ENCODE measurements around the gene TRIM68. TPM values are rescaled to one million over a fixed set of nuclear protein-coding genes. Genes with fewer than 3 reads are reported as not detected.
A peak's percentile ranks its signal among the peaks of the same experiment; 100 is the strongest.

TRIM68 gene
- total RNA-seq, 2 donors from 2014 or later, result 6.1 TPM

GRCh38 chr11:4626207-4627099, 18.4 kb upstream of the TRIM68 start:
- H3K9me3 ChIP-seq (ENCODE audit: control insufficient read depth, low read length, poor library complexity, severe bottlenecking), result peaks cover 4% of the 10 kb centered on the region
- H3K36me3 Mint-ChIP-seq (ENCODE audit: low read depth), result no peaks in the 10 kb centered on the region
- ATAC-seq (no peak), DNase-seq (peak in 1 of 3 donors; percentile 24)
- H3K4me3 Mint-ChIP-seq, result no peak overlapping the region
- peaks cover 37% of the 10 kb centered on the region for H3K27me3 Mint-ChIP-seq
- H3K4me1 Mint-ChIP-seq, result no peaks in the 10 kb centered on the region
- H3K27ac Mint-ChIP-seq, result no peak overlapping the region

GRCh38 chr11:4619514-4619913, 11.5 kb upstream of the TRIM68 start:
- ATAC-seq (no peak), DNase-seq (no peak)
- Mint-ChIP-seq H3K4me1 (no peaks in the 10 kb centered on the region), H3K4me3 (no peak overlapping the region), H3K27me3 (peaks cover 23% of the 10 kb centered on the region), H3K36me3 (ENCODE audit: low read depth) (no peaks in the 10 kb centered on the region), H3K27ac (no peak overlapping the region)
- H3K9me3 ChIP-seq (ENCODE audit: control insufficient read depth, low read length, poor library complexity, severe bottlenecking), result no peaks in the 10 kb centered on the region

DNA sequence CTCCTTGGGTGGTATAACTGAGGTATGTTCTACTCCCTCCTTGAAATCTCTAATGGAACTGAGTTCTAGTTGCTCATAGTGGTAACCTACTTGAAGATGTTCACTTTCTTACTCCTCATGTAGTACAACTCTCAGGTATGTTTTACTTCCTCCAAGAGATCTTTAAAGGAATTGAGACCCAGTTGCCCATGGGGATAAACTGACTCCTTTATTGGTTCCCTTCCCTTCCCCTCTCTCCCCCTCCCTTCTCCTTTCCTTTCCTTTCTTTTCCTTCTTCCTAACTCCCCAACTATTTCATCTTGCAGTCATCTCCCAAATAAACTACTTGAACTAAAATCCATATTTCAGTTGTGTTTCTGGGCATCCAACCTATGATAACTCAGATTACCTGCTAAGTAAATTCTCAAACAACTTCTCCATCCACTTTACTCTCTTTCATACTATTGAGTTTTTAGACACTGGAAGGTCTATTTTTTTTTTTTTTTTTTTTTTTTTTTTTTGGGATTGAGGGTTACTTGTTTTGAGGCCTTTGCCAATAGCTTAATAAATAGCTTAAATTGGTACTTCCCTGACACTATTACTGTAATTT, 7.9 kb upstream of the TRIM68 start:
- Mint-ChIP-seq H3K4me3 (no peak overlapping the region), H3K36me3 (ENCODE audit: low read depth) (no peaks in the 10 kb centered on the region), H3K4me1 (no peaks in the 10 kb centered on the region), H3K27me3 (peaks cover 17% of the 10 kb centered on the region), H3K27ac (no peak overlapping the region)
- DNase-seq (no peak), ATAC-seq (no peak)
- no peaks in the 10 kb centered on the region for H3K9me3 ChIP-seq (ENCODE audit: control insufficient read depth, low read length, poor library complexity, severe bottlenecking)

DNA sequence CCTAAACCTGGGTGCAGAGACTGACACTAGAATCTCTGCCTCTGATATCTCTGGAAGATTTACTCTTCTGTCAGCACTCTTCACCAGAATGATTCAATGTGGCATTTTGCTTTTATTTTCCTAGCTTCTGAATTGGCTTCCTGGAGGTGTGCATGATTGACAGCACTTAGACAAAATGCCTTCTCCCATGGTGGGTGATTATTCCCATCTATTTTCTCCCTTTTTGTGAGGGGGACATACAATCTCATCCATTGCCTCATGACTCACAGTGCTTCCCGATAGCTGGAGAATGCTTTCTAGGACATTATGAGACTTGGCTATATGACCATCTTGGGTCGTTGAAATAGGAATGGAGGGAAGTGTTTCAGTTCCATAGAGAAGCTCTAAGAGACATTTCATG, 4.0 kb upstream of the TRIM68 start:
- DNase-seq (no peak), ATAC-seq (no peak)
- H3K4me1 Mint-ChIP-seq, result peaks cover 15% of the 10 kb centered on the region
- no peak overlapping the region for H3K27ac Mint-ChIP-seq
- H3K36me3 Mint-ChIP-seq (ENCODE audit: low read depth), result no peaks in the 10 kb centered on the region
- H3K4me3 Mint-ChIP-seq, result no peak overlapping the region
- no peaks in the 10 kb centered on the region for H3K27me3 Mint-ChIP-seq
- H3K9me3 ChIP-seq (ENCODE audit: control insufficient read depth, low read length, poor library complexity, severe bottlenecking), result no peaks in the 10 kb centered on the region

- ATAC-seq (no peak), DNase-seq (no peak)
- H3K27ac Mint-ChIP-seq, result peak overlapping the region; percentile 97
- H3K4me3 Mint-ChIP-seq, result peak overlapping the region; percentile 75
- H3K4me1 Mint-ChIP-seq, result peaks cover 24% of the 10 kb centered on the region
- no peaks in the 10 kb centered on the region for H3K9me3 ChIP-seq (ENCODE audit: control insufficient read depth, low read length, poor library complexity, severe bottlenecking)
- H3K36me3 Mint-ChIP-seq (ENCODE audit: low read depth), result no peaks in the 10 kb centered on the region
- no peaks in the 10 kb centered on the region for H3K27me3 Mint-ChIP-seq
Measured at GRCh38 chr11:4610258-4610935, 2.4 kb upstream of the TRIM68 start.

DNA sequence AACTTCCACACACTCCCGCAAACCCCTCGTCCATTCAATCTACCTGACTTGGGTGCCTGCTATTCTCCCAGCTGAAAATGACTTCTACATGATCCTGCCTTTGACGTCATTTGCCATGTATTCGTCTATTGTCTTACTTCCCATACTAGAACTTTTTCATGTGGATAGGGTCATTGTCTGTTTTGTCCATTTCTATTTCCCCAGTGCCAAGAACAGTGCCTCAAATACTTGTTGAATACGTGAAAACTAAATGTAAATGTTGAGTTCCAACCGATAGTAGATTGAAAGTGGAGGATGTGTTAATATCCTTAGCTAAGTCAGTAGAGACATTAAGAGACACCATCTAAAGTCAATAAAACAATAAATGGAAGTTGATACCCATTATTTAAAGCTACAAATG, 935 bp downstream of the TRIM68 start:
- Mint-ChIP-seq H3K27ac (peak overlapping the region; percentile 97), H3K4me1 (peaks cover 26% of the 10 kb centered on the region), H3K27me3 (no peaks in the 10 kb centered on the region)

GRCh38 chr11:4606231-4607015, 1.6 kb downstream of the TRIM68 start:
- Mint-ChIP-seq H3K4me3 (no peak overlapping the region), H3K4me1 (peaks cover 27% of the 10 kb centered on the region), H3K27me3 (no peaks in the 10 kb centered on the region), H3K27ac (no peak overlapping the region), H3K36me3 (ENCODE audit: low read depth) (peaks cover 7% of the 10 kb centered on the region)
- no peaks in the 10 kb centered on the region for H3K9me3 ChIP-seq (ENCODE audit: control insufficient read depth, low read length, poor library complexity, severe bottlenecking)
- DNase-seq, result no peak
- no peak for ATAC-seq

More for the DNA sequence above, 935 bp downstream of the TRIM68 start:
- H3K36me3 Mint-ChIP-seq (ENCODE audit: low read depth), result peaks cover 5% of the 10 kb centered on the region
- no peaks in the 10 kb centered on the region for H3K9me3 ChIP-seq (ENCODE audit: control insufficient read depth, low read length, poor library complexity, severe bottlenecking)
- peak overlapping the region; percentile 94 for H3K4me3 Mint-ChIP-seq
- DNase-seq (no peak), ATAC-seq (no peak)

GRCh38 chr11:4605057-4605456, 3.0 kb downstream of the TRIM68 start:
- ATAC-seq, result no peak
- H3K9me3 ChIP-seq (ENCODE audit: control insufficient read depth, low read length, poor library complexity, severe bottlenecking), result no peaks in the 10 kb centered on the region
- no peak overlapping the region for H3K4me3 Mint-ChIP-seq
- H3K27ac Mint-ChIP-seq, result no peak overlapping the region
- DNase-seq, result no peak
- peaks cover 22% of the 10 kb centered on the region for H3K4me1 Mint-ChIP-seq
- H3K36me3 Mint-ChIP-seq (ENCODE audit: low read depth), result peaks cover 11% of the 10 kb centered on the region
- no peaks in the 10 kb centered on the region for H3K27me3 Mint-ChIP-seq

GRCh38 chr11:4593739-4594138, 14.3 kb downstream of the TRIM68 start, which contains the start of gene OR52I1:
OR52I1 (plus strand) TSS chr11:4594039; CDS start chr11:4594039, 0 bp downstream.
- no peak within 1 kb of the TSS for H3K27ac Mint-ChIP-seq
- peaks cover 2% of the 10 kb centered on the region for H3K27me3 Mint-ChIP-seq
- no peaks in the 10 kb centered on the region for H3K4me1 Mint-ChIP-seq
- H3K4me3 Mint-ChIP-seq, result no peak within 1 kb of the TSS
- DNase-seq, result no peak
- ATAC-seq, result no peak
- H3K9me3 ChIP-seq (ENCODE audit: control insufficient read depth, low read length, poor library complexity, severe bottlenecking), result no peaks in the 10 kb centered on the region
- peaks cover 4% of the 10 kb centered on the region for H3K36me3 Mint-ChIP-seq (ENCODE audit: low read depth)

DNA sequence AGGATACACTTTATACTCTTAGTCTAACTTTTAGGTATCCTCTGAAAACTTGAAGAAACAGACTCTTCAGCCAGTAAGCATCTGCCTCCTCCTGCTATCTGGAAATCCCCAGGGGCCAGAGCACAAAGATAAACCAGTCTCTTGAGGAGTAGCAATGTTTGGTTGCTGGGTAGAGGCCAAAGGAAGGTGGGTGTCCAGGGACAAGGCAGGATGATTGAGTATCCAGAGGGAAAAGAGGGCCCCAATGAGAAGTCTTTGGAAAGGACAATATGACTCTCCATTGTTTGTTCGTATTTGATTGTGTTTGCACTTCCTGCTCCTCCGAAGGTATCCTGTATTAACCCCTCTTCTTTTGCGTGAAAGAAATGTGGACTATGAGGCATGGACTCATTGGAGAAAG, 19.0 kb downstream of the TRIM68 start:
- Mint-ChIP-seq H3K27me3 (peaks cover 20% of the 10 kb centered on the region), H3K4me3 (no peak overlapping the region), H3K27ac (no peak overlapping the region), H3K4me1 (no peaks in the 10 kb centered on the region), H3K36me3 (ENCODE audit: low read depth) (peaks cover 2% of the 10 kb centered on the region)
- H3K9me3 ChIP-seq (ENCODE audit: control insufficient read depth, low read length, poor library complexity, severe bottlenecking), result no peaks in the 10 kb centered on the region
- DNase-seq (no peak), ATAC-seq (no peak)

DNA sequence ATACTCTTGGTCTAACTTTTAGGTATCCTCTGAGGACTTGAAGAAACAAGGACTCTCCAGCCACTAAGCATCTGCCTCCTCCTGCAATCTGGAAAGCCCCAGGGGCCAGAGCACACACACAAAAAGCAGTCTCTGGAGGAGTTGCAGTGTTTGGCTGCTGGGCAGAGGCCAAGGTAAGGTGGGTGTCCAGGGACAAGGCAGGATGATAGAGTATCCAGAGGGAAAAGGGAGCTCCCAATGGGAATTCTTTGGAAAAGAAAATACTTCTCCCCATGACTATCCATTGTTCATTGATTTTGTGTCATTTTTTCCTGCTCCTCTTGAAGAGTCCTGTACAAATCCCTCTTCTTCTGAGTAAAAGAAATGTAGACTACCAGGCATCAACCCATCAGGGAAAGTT, 26.6 kb downstream of the TRIM68 start, which contains the start of gene OR52I2:
Gene OR52I2 (plus strand): TSS at position 301 of the 400 bp plus-strand sequence.
- Mint-ChIP-seq H3K27me3 (peaks cover 57% of the 10 kb centered on the region), H3K36me3 (ENCODE audit: low read depth) (peaks cover 5% of the 10 kb centered on the region), H3K4me1 (no peaks in the 10 kb centered on the region), H3K27ac (no peak within 1 kb of the TSS), H3K4me3 (no peak within 1 kb of the TSS)
- H3K9me3 ChIP-seq (ENCODE audit: control insufficient read depth, low read length, poor library complexity, severe bottlenecking), result no peaks in the 10 kb centered on the region
- ATAC-seq, result no peak
- DNase-seq, result no peak

DNA sequence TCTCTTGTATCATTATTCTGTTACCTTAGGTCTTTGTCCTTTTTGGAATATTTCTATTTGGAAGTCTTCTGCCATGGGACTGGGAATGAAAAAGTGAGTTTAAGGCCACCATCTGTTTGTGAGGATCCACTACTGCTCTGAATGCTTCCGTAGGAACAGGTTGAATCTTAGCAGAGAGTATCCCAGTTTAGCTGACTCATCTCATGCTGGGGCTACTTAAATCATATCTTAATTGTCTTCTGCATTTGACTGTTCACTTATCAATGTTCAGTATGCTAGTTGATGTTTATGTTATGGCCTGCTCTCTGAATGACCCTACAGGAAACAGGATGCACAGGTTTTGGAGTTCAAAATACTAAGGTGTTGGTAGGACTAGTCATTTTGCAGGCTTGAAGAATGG, 27.9 kb downstream of the TRIM68 start:
- Mint-ChIP-seq H3K36me3 (ENCODE audit: low read depth) (peaks cover 5% of the 10 kb centered on the region), H3K27ac (no peak overlapping the region), H3K27me3 (peaks cover 68% of the 10 kb centered on the region)

DNA sequence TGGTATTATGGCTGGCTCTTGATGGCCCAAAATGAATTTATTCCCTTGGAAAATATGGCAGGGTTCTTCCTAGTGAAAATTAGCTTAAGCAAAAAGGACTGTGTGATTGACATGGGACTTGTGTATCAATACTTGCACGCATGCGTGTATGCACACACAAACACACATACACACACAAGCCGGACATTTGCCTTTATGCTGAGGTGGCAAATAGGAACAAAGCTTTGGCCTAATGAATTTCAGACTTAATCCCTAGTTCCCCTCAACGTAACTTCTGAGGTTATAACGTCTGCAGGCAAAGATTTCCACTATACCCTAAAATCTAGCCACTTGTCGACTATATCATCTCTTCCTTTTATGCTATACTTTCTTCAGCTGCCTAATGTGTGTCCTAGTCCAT, 29.4 kb downstream of the TRIM68 start:
- H3K36me3 Mint-ChIP-seq (ENCODE audit: low read depth), result peaks cover 2% of the 10 kb centered on the region
- no peaks in the 10 kb centered on the region for H3K9me3 ChIP-seq (ENCODE audit: control insufficient read depth, low read length, poor library complexity, severe bottlenecking)
- no peak for ATAC-seq
- peaks cover 60% of the 10 kb centered on the region for H3K27me3 Mint-ChIP-seq
- peaks cover 3% of the 10 kb centered on the region for H3K4me1 Mint-ChIP-seq
- no peak overlapping the region for H3K4me3 Mint-ChIP-seq
- DNase-seq, result no peak
- H3K27ac Mint-ChIP-seq, result no peak overlapping the region

More for the DNA sequence above, 27.9 kb downstream of the TRIM68 start:
- no peak overlapping the region for H3K4me3 Mint-ChIP-seq
- H3K9me3 ChIP-seq (ENCODE audit: control insufficient read depth, low read length, poor library complexity, severe bottlenecking), result no peaks in the 10 kb centered on the region
- H3K4me1 Mint-ChIP-seq, result peaks cover 3% of the 10 kb centered on the region
- DNase-seq, result no peak
- no peak for ATAC-seq
